GM12865 (cell line): ENCODE results near the gene LRRC4.

ENCODE experiments used
- DNase-seq: peaks from one replicate; pipeline ENCODE4 v3.0.0; 2010; ENCODE audit warnings: low read depth
- H3K4me3 ChIP-seq: 2 replicates; pipeline ENCODE4 v1.5.1; 2011; ENCODE audit warnings: mild to moderate bottlenecking, low read depth, low read length, control low read depth
- CTCF ChIP-seq: IDR thresholded peaks from 2 replicates; pipeline ENCODE4 v1.5.1; 2011; ENCODE audit warnings: low read length, control low read depth, low read depth, inconsistent platforms; ENCODE audit not compliant: insufficient read depth; ENCODE audit errors: missing control alignments

The LRRC4 gene

DNA sequence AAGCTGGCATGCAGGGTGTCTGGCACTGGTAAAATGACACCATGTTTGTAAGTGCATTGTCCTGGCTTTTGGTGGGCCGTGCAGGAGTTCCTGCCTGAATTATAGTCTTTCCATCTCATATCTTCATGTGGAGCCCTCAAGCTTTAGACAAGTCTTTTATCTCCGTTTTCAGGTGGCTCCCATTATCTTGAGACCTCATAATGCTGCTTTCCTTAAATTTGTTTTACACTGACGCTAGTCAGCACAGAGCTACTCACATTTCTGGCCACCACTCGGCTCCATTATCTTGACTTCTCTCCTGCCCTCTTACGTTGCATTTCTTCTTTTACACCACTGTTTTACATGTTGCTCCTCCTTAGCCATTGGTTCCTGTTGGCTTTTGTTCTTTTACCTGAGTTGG lies 37.2 kb downstream of the LRRC4 start:
- TF ChIP-seq CTCF = no peak
- H3K4me3 ChIP-seq = no peak overlapping the region
- no peak for DNase-seq

DNA sequence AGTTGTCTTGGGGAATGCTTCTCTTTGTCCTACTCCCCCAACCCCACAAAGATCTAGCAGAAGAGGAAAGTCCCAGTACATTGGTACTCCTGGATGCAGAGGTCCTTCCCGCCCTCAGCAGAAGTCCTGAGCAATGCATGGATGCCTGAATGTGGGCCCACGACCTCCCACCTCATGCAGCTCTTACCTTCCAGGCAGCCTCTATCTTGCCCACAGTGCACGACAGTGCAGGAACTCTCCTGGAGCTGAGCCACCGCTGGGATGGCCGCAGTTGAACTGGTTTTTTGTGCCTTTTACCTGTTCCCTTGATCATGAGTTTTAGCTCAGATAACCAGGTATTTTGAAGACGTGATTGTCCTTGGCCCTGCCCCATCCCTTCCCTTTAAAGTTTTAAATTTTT lies 37.9 kb downstream of the LRRC4 start:
- no peak for TF ChIP-seq CTCF
- no peak for DNase-seq
- no peak overlapping the region for H3K4me3 ChIP-seq

DNA sequence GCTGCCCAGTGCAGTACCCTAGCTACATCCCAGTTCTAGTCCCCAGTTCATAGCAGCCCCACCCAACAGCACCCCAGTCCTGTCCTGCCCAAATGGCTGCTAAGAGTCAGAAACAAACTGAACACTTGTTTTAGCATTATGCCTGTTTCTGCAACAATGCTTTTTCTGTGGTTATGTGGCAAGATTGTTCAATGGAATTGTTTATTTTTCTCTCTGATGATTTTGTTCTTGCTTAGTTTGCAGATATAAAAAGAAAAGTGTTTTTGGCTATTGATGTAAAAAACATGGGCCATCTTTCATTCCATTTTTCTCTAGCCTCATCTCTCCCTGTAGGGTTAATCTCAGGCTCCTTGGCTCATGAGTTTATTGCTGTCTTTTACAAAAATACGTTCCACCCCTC lies 42.5 kb downstream of the LRRC4 start:
- H3K4me3 ChIP-seq = no peak overlapping the region
- no peak for TF ChIP-seq CTCF
- no peak for DNase-seq

- H3K4me3 ChIP-seq = no peak overlapping the region
- DNase-seq = no peak
- no peak for TF ChIP-seq CTCF
These were observed 44.4 kb downstream of the LRRC4 start for GRCh38 chr7:127986581-127987521.

DNA sequence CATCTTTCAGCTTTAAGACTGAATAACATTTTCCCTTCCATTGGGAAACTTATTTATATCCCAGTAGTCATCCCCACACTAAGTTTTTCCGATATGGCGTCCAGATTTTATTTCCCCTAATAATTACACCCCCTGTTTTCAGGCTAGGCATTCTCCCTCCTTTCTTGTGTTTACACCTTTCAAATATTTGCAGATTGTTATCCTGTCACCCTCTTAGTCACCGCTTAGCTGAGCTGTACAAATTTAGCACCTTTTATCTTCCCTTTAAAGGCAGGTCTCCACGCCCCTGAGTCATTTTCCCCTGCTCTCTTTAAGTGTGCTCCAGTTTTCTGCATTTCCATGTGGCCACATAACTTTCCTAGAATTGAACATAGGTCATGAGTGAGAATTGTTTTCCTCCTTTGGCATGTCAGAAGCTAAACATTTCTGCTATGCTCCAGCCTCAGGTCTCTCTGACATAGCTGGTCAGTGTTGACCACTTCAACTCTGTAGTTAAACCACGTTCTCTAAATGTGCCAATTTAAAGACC lies 47.4 kb downstream of the LRRC4 start:
- DNase-seq = no peak
- H3K4me3 ChIP-seq = no peak overlapping the region
- no peak for TF ChIP-seq CTCF

DNA sequence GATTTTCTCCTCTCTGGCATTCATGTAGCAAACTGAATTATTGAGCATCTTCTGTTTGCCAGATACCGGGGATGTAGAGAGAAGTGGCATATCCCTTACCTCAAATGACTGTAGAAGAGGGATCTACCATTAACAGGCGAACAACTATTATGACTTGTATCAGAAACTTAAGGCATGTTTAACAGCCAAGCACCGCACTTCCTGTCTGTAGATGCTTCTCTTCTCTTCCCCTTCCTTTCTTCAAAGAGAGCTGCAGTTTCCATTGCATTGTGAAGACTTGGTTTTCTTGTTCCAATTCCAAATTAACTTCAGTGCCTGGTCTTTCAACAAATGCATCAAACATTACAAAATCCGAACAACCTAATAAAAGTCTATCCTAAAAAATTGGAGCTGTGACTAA lies 49.3 kb downstream of the LRRC4 start:
- no peak for TF ChIP-seq CTCF
- no peak overlapping the region for H3K4me3 ChIP-seq
- no peak for DNase-seq
